GM23248 (cell line): ENCODE data around the gene MICU1.

Experiments
- EZH2 ChIP-seq: fragments of 200-600 bp; sonication (generic); IDR thresholded peaks from 2 replicates; pipeline ENCODE4 v1.6.1; 2018; ENCODE audit warnings: antibody characterized with exemption, mild to moderate bottlenecking; ENCODE audit not compliant: insufficient read depth, poor library complexity, severe bottlenecking
- EZH2phosphoT487 ChIP-seq: fragments of 200-600 bp; sonication (generic); IDR thresholded peaks from 2 replicates; pipeline ENCODE4 v1.6.1; 2018; ENCODE audit warnings: antibody characterized with exemption, moderate library complexity, mild to moderate bottlenecking, low read depth; ENCODE audit not compliant: insufficient read depth

GRCh38 chr10:72472306-72472705 is 153.6 kb downstream of the MICU1 start:
- TF ChIP-seq EZH2 (no peak), EZH2phosphoT487 (no peak)
